ENCODE data around the gene LHFPL6. TPM values are rescaled to one million over a fixed set of nuclear protein-coding genes. Genes with fewer than 3 reads are reported as not detected.

Gene LHFPL6
- total RNA-seq, 2 donors from 2014 or later: 0.53 to 2.8 TPM

GRCh38 chr13:39588384-39588783 is 14.6 kb downstream of the LHFPL6 start:
- WGBS, 2 experiments (ENCODE audit: insufficient coverage in 1 of 2, insufficient read length in 1 of 2): 86% methylated on average over 2 of the region's 2 CpGs; no CpG with 5 or more reads in 1 of the 2 experiments
- Histone ChIP-seq H3K27ac (ENCODE audit: low read depth, low read length) (no peak overlapping the region), H3K9ac (ENCODE audit: extremely low read depth, low read length, poor library complexity, severe bottlenecking) (no peak overlapping the region), H3K4me1 (ENCODE audit: control insufficient read depth, insufficient read depth, low read length) (no peaks in the 10 kb centered on the region), H3K36me3 (ENCODE audit: control insufficient read depth, insufficient read depth, low read length) (no peaks in the 10 kb centered on the region), H3K9me3 (ENCODE audit: control insufficient read depth, low read length) (no peaks in the 10 kb centered on the region), H3K27me3 (ENCODE audit: control insufficient read depth, insufficient read depth, low read length, poor library complexity, severe bottlenecking) (no peaks in the 10 kb centered on the region), H3K4me3 (ENCODE audit: low read length) (no peak overlapping the region)
- H3K4me3 Mint-ChIP-seq: no peak overlapping the region
- H3K27me3 Mint-ChIP-seq (ENCODE audit: insufficient read depth): peaks cover 4% of the 10 kb centered on the region
- no peaks in the 10 kb centered on the region for H3K9me3 Mint-ChIP-seq
- H3K4me1 Mint-ChIP-seq: peaks cover 4% of the 10 kb centered on the region
- no peaks in the 10 kb centered on the region for H3K36me3 Mint-ChIP-seq (ENCODE audit: low read depth)
- no peak for DNase-seq
- no peak for TF ChIP-seq CTCF (conservative IDR thresholded peaks at IDR 0.05)
- no peak overlapping the region for H3K27ac Mint-ChIP-seq

GRCh38 chr13:39587939-39588338 is 15.1 kb downstream of the LHFPL6 start:
- Histone ChIP-seq H3K9me3 (ENCODE audit: control insufficient read depth, low read length) (no peaks in the 10 kb centered on the region), H3K9ac (ENCODE audit: extremely low read depth, low read length, poor library complexity, severe bottlenecking) (no peak overlapping the region), H3K27me3 (ENCODE audit: control insufficient read depth, insufficient read depth, low read length, poor library complexity, severe bottlenecking) (no peaks in the 10 kb centered on the region), H3K4me3 (ENCODE audit: low read length) (no peak overlapping the region), H3K27ac (ENCODE audit: low read depth, low read length) (no peak overlapping the region), H3K4me1 (ENCODE audit: control insufficient read depth, insufficient read depth, low read length) (no peaks in the 10 kb centered on the region), H3K36me3 (ENCODE audit: control insufficient read depth, insufficient read depth, low read length) (no peaks in the 10 kb centered on the region)
- Mint-ChIP-seq H3K9me3 (no peaks in the 10 kb centered on the region), H3K36me3 (ENCODE audit: low read depth) (no peaks in the 10 kb centered on the region), H3K27me3 (ENCODE audit: insufficient read depth) (peaks cover 4% of the 10 kb centered on the region), H3K4me3 (no peak overlapping the region), H3K27ac (no peak overlapping the region), H3K4me1 (peaks cover 4% of the 10 kb centered on the region)
- WGBS, 2 experiments (ENCODE audit: insufficient coverage in 1 of 2, insufficient read length in 1 of 2): 95 to 100% methylated on average over 5 to 7 of the region's 7 CpGs
- DNase-seq: no peak
- TF ChIP-seq CTCF (conservative IDR thresholded peaks at IDR 0.05): no peak

GRCh38 chr13:39586958-39587605 is 15.9 kb downstream of the LHFPL6 start:
- no peak for DNase-seq
- Histone ChIP-seq H3K9me3 (ENCODE audit: control insufficient read depth, low read length) (no peaks in the 10 kb centered on the region), H3K9ac (ENCODE audit: extremely low read depth, low read length, poor library complexity, severe bottlenecking) (no peak overlapping the region), H3K27me3 (ENCODE audit: control insufficient read depth, insufficient read depth, low read length, poor library complexity, severe bottlenecking) (no peaks in the 10 kb centered on the region), H3K27ac (ENCODE audit: low read depth, low read length) (no peak overlapping the region), H3K4me3 (ENCODE audit: low read length) (no peak overlapping the region), H3K36me3 (ENCODE audit: control insufficient read depth, insufficient read depth, low read length) (no peaks in the 10 kb centered on the region), H3K4me1 (ENCODE audit: control insufficient read depth, insufficient read depth, low read length) (no peaks in the 10 kb centered on the region)
- Mint-ChIP-seq H3K27ac (no peak overlapping the region), H3K4me3 (no peak overlapping the region), H3K27me3 (ENCODE audit: insufficient read depth) (peaks cover 4% of the 10 kb centered on the region), H3K4me1 (peaks cover 4% of the 10 kb centered on the region), H3K36me3 (ENCODE audit: low read depth) (no peaks in the 10 kb centered on the region), H3K9me3 (no peaks in the 10 kb centered on the region)
- TF ChIP-seq CTCF (conservative IDR thresholded peaks at IDR 0.05): no peak
- 92 to 93% methylated on average over 5 of the region's 5 CpGs for WGBS, 2 experiments (ENCODE audit: insufficient coverage in 1 of 2, insufficient read length in 1 of 2)
